Upper lobe of left lung (tissue), 6 donors: ENCODE data around the gene SLC25A25. TPM values are rescaled to one million over a fixed set of nuclear protein-coding genes. Genes with fewer than 3 reads are reported as not detected.

Source experiments
- ATAC-seq, 2 donors: fragments of 200-7000 bp; cut with Tn5 transposase; one replicate each; pipeline ENCODE4 v1.9.1; 2022; ENCODE audit warnings: mild to moderate bottlenecking in 2 of 2, moderate library complexity in 2 of 2; ENCODE audit not compliant: low FRiP score in 2 of 2
- DNase-seq, 2 donors: peaks; one replicate each; pipeline ENCODE4 v3.0.0-alpha.2; 2019 to 2020
- H3K27ac ChIP-seq, 4 donors: fragments of 200-600 bp; sonication (generic); one replicate each; pipeline ENCODE4 v1.5.1; 2016 to 2019
- H3K27me3 ChIP-seq, 4 donors: fragments of 200-600 bp; sonication (generic); one replicate each; pipeline ENCODE4 v1.5.1; 2017 to 2019
- H3K36me3 ChIP-seq, 4 donors: fragments of 200-600 bp; sonication (generic); one replicate each; pipeline ENCODE4 v1.5.1; 2016 to 2019
- H3K4me1 ChIP-seq, 4 donors: fragments of 200-600 bp; sonication (generic); one replicate each; pipeline ENCODE4 v1.5.1; 2018 to 2019
- H3K4me3 ChIP-seq, 4 donors: fragments of 200-600 bp; sonication (generic); one replicate each; pipeline ENCODE4 v1.5.1; 2017 to 2019; ENCODE audit warnings: mild to moderate bottlenecking in 2 of 4, moderate library complexity in 1 of 4
- H3K9me3 ChIP-seq, 4 donors: fragments of 200-600 bp; sonication (generic); one replicate each; pipeline ENCODE4 v1.5.1; 2018 to 2019
- CTCF ChIP-seq, 6 experiments: fragments of 450-650 bp in 4 of 6; fragments of 200-600 bp in 2 of 6; sonication (generic) in 2 of 6; IDR thresholded peaks; one replicate each; pipeline ENCODE4 v1.5.1; 2016 to 2019; ENCODE audit warnings: antibody characterized with exemption in 6 of 6
- EP300 ChIP-seq, 4 donors: sonication (generic); formaldehyde crosslinking; IDR thresholded peaks; one replicate each; pipeline ENCODE4 v1.5.1; 2017; ENCODE audit warnings: antibody characterized with exemption in 4 of 4, control low read depth in 2 of 4
- POLR2A ChIP-seq, 4 donors: fragments of 450-650 bp; IDR thresholded peaks; one replicate each; pipeline ENCODE4 v1.5.1; 2016 to 2017; ENCODE audit warnings: antibody characterized with exemption in 4 of 4, mild to moderate bottlenecking in 2 of 4
- POLR2AphosphoS5 ChIP-seq, 2 donors: sonication (generic); formaldehyde crosslinking; IDR thresholded peaks; one replicate each; pipeline ENCODE4 v1.5.1; 2017; ENCODE audit warnings: antibody characterized with exemption in 2 of 2
- WGBS, 2 donors: methylation state at CpG; one replicate each; pipeline ENCODE4 v1.1.5; 2017 to 2018; 5-methylcytosine and 5-hydroxymethylcytosine counted together
- total RNA-seq, 6 donors: library from RNA; depleted of rRNA in 4 of 6; stranded (reverse); fragments of >200 nt in 4 of 6; gene quantifications; one replicate each; pipeline versions ENCODE4 v1.1.0 to v1.2.1, GENCODE V29; 2016 to 2021
- donor health status: DM: no; HTN: no; CAD: no; lungs with moderate emphysema.
- donor health status: DM: no; HTN: yes; CAD: no; lungs with severe emphysema.

SLC25A25 gene
- total RNA-seq, 6 donors from 2014 or later = 23.6 to 40.2 (median 33.7) TPM

- H3K9me3 ChIP-seq = no peaks in the 10 kb centered on the region
- no peaks in the 10 kb centered on the region for H3K27me3 ChIP-seq
- peaks cover 4 to 37% (median 25%) of the 10 kb centered on the region in 4 donors for H3K36me3 ChIP-seq
- TF ChIP-seq POLR2AphosphoS5 (IDR thresholded peaks at IDR 0.05) (no peak), POLR2A (IDR thresholded peaks at IDR 0.05) (no peak), CTCF (IDR thresholded peaks at IDR 0.05) (no peak), EP300 (IDR thresholded peaks at IDR 0.05) (no peak)
- peaks cover 3 to 9% (median 7%) of the 10 kb centered on the region in 4 donors for H3K4me1 ChIP-seq
- ATAC-seq = no peak
- H3K27ac ChIP-seq = no peak overlapping the region
- H3K4me3 ChIP-seq = no peak overlapping the region
- DNase-seq = no peak
- 39 to 72% methylated on average over 3 of the region's 3 CpGs for WGBS, 2 donors
These were observed 50.4 kb downstream of the SLC25A25 start for GRCh38 chr9:128118472-128118857.

GRCh38 chr9:128118971-128119665 lies 51.1 kb downstream of the SLC25A25 start:
- no peak overlapping the region for H3K27ac ChIP-seq
- no peak for ATAC-seq
- peaks cover 4 to 42% (median 28%) of the 10 kb centered on the region in 4 donors for H3K36me3 ChIP-seq
- no peak for DNase-seq
- no peaks in the 10 kb centered on the region for H3K27me3 ChIP-seq
- TF ChIP-seq POLR2A (IDR thresholded peaks at IDR 0.05) (no peak), POLR2AphosphoS5 (IDR thresholded peaks at IDR 0.05) (no peak), EP300 (IDR thresholded peaks at IDR 0.05) (no peak), CTCF (IDR thresholded peaks at IDR 0.05) (no peak)
- H3K4me3 ChIP-seq = no peak overlapping the region
- peaks cover 3 to 9% (median 7%) of the 10 kb centered on the region in 4 donors for H3K4me1 ChIP-seq
- WGBS, 2 donors = 85 to 87% methylated on average over 14 of the region's 15 CpGs
- no peaks in the 10 kb centered on the region for H3K9me3 ChIP-seq

- DNase-seq (no peak), ATAC-seq (no peak)
- no peaks in the 10 kb centered on the region for H3K9me3 ChIP-seq
- WGBS, 2 donors = 76 to 88% methylated on average over 7 to 14 of the region's 20 CpGs
- no peak overlapping the region for H3K27ac ChIP-seq
- H3K36me3 ChIP-seq = peaks cover 4 to 41% (median 28%) of the 10 kb centered on the region in 4 donors
- no peak overlapping the region for H3K4me3 ChIP-seq
- H3K27me3 ChIP-seq = no peaks in the 10 kb centered on the region
- TF ChIP-seq EP300 (IDR thresholded peaks at IDR 0.05) (no peak), CTCF (IDR thresholded peaks at IDR 0.05) (no peak), POLR2AphosphoS5 (IDR thresholded peaks at IDR 0.05) (no peak), POLR2A (IDR thresholded peaks at IDR 0.05) (no peak)
- H3K4me1 ChIP-seq = peaks cover 8 to 11% (median 10%) of the 10 kb centered on the region in 4 donors
These were observed 52.2 kb downstream of the SLC25A25 start for GRCh38 chr9:128120061-128120740.

GRCh38 chr9:128120741-128121465 lies 52.9 kb downstream of the SLC25A25 start:
- ATAC-seq = no peak
- TF ChIP-seq CTCF (IDR thresholded peaks at IDR 0.05) (no peak), EP300 (IDR thresholded peaks at IDR 0.05) (no peak), POLR2A (IDR thresholded peaks at IDR 0.05) (no peak)
- DNase-seq = peak in 1 of 2 donors; percentile 72
- Histone ChIP-seq H3K27ac (no peak overlapping the region), H3K4me1 (peaks cover 13 to 18% (median 15%) of the 10 kb centered on the region in 4 donors), H3K9me3 (no peaks in the 10 kb centered on the region), H3K27me3 (no peaks in the 10 kb centered on the region), H3K36me3 (peaks cover 4 to 41% (median 28%) of the 10 kb centered on the region in 4 donors), H3K4me3 (no peak overlapping the region)
- WGBS, 2 donors = 88 to 91% methylated on average over 7 to 25 of the region's 29 CpGs
